Skin epidermis (tissue), 12 donors: ENCODE data around the gene LY6G6D.
A peak's percentile ranks its signal among the peaks of the same experiment; 100 is the strongest.
"Not testable (repeated sequence)": the region's sequence is repeated elsewhere in the genome, so short reads cannot be mapped to it uniquely, and the experiment has no call there.

Experiments
- H3K27ac ChIP-seq, 21 experiments: fragments of 200-600 bp; sonication (generic) in 11 of 21; one replicate each; pipeline ENCODE4 v1.5.0; 2020; ENCODE audit warnings: mild to moderate bottlenecking in 3 of 21, inconsistent platforms in 2 of 21, moderate library complexity in 2 of 21
- H3K4me3 ChIP-seq, 7 experiments: fragments of 200-600 bp; sonication (generic) in 2 of 7; one replicate each; pipeline ENCODE4 v1.5.0; 2020; ENCODE audit warnings: inconsistent platforms in 2 of 7, mild to moderate bottlenecking in 2 of 7, moderate library complexity in 1 of 7

LY6G6D gene

GRCh38 chr6:31691078-31691463 is 24.1 kb upstream of the LY6G6D start:
- Histone ChIP-seq H3K27ac (no peak overlapping the region), H3K4me3 (no peak overlapping the region)

- Histone ChIP-seq H3K4me3 (no peak overlapping the region), H3K27ac (no peak overlapping the region)
Observed at GRCh38 chr6:31691564-31692108, 23.5 kb upstream of the LY6G6D start.

DNA sequence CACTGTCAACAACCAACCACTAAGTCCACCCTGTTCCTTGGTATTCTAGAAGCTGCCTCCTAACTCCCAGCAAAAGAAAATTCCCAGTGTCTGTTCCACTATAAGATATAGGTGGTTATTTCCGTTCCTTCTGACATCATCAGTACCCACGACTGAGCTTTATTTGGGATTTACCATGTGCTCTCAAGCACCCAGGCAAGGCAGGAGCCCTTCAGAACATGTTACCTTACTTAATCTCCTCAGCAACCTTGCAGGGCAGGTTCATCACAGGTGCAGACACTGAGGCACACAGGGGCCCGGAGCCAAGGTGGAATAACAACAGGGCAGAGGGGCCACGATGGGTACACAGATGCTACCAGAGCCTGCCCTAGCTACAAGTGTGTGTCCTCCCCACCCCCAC is 22.8 kb upstream of the LY6G6D start:
- Histone ChIP-seq H3K4me3 (no peak overlapping the region), H3K27ac (no peak overlapping the region)

GRCh38 chr6:31692886-31693285 is 22.3 kb upstream of the LY6G6D start:
- Histone ChIP-seq H3K27ac (no peak overlapping the region), H3K4me3 (no peak overlapping the region)

DNA sequence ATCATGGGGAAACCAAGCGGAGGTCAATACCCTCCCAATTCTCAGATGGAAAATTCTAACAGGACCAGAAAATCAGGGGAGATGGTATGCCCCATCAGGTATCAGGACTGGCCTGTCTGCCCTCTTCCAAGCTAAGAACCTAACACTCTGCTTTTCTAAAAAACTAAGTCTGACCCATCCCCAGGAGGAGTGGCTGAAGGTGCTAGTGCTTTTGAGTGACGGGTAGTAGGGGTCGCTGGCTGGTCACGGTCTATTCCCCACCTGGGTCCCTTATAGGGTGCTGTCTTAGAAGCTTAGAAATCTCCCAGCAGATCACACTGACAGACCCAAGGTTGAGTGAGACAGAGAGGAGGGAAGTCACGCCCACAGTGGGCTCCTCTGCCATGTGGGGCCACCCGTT is 21.6 kb upstream of the LY6G6D start:
- H3K27ac ChIP-seq: no peak overlapping the region
- H3K4me3 ChIP-seq: no peak overlapping the region

GRCh38 chr6:31697555-31697954 is 17.6 kb upstream of the LY6G6D start:
- H3K27ac ChIP-seq: peak overlapping the region in 2 of 21 experiments; percentile 3 to 16
- no peak overlapping the region for H3K4me3 ChIP-seq

DNA sequence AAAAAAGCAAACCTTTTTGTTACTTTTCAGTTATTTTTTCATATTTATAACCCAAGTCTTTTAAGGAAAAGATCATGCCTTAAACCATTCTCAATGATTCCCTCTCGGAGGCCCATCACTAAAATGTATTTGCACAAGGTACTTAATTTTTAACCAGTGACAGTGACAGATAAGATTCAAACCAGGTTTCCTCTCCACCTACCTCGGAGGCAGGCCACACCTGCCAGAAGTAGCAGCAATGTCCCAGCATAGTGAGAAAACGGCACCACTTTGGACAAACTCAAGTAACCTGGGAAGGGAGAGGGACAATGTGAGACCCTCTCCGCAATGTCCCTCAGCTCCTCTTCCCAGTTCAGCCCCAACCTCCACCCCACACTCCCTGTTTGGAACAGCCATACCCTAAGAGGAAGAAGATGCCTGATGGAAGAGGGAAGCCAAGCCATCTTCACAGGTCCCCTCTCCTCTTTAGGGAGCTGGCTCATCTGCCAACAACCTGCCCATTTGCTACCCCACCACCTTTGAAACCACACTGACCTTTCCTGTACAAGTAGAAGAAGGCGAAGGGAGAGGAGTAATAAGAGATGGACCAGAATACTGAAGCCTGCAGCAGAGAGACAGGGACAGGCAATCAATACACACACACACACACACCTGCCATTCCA is 14.3 kb upstream of the LY6G6D start:
- H3K4me3 ChIP-seq: no peak overlapping the region
- H3K27ac ChIP-seq: peak overlapping the region in 4 of 21 experiments; percentile 2 to 98 (median 39)

- Histone ChIP-seq H3K27ac (peak overlapping the region in 20 of 21 experiments; percentile 85 to 99 (median 98)), H3K4me3 (peak overlapping the region; percentile 58 to 83 (median 74))
Observed at GRCh38 chr6:31701666-31702404, 13.3 kb upstream of the LY6G6D start.

DNA sequence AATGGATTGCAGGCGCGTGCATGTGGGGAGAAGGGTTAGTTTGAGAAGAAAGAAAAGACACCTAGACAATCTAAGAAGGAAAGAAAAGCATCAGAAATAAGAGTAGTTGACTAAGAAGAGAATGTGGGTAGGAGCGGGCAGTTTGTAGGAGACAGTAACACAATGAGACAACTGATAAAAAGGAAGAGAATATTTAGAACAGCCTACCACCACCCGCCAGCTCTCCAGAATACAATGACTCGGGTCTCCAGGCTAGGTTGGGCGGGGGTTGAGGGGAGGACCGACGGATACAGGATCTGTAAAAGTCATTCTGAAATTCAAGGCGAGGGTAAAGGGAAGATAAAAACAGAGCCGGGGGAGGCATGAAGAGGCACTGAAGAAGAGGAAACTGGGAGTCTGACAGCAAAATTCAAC is 12.7 kb upstream of the LY6G6D start:
- peak overlapping the region; percentile 58 to 83 (median 74) for H3K4me3 ChIP-seq
- H3K27ac ChIP-seq: peak overlapping the region; percentile 43 to 99 (median 97)

- H3K27ac ChIP-seq: peak within 1 kb of the TSS; percentile 43 to 99 (median 97)
- H3K4me3 ChIP-seq: peak within 1 kb of the TSS; percentile 58 to 83 (median 74)
Observed at GRCh38 chr6:31702819-31703716, 12.1 kb upstream of the LY6G6D start, which contains the start of gene ABHD16A. ABHD16A (minus strand) TSS chr6:31703324; CDS start chr6:31703281, 43 bp downstream.

GRCh38 chr6:31705931-31706330 is 9.2 kb upstream of the LY6G6D start:
- no peak overlapping the region for H3K4me3 ChIP-seq

DNA sequence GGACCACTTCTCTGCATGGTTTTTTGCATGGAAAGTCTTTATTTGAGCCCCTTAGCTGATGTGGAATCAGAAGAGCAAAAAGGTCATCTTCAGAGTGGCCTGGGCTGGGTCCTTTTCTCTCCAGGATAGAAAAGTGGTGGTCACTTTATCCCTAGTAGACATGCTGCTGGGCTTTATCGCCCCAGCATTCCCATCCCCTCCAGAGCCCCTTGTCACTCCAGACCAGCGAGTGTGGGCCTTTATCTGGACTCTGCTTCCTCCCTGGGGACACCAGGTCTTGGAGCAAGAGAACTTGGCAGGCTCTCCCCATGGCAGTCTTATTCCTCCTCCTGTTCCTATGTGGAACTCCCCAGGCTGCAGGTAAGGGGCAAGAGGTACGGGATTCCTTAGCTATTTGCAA is 8.5 kb upstream of the LY6G6D start, which contains the start of gene LY6G6F:
TSS of gene LY6G6F (plus strand) at position 268 of the 400 bp plus-strand sequence. CDS start at position 309, 41 bp downstream.
- Histone ChIP-seq H3K4me3 (no peak within 1 kb of the TSS), H3K27ac (no peak within 1 kb of the TSS)

More at GRCh38 chr6:31705931-31706330, 9.2 kb upstream of the LY6G6D start:
- H3K27ac ChIP-seq: no peak overlapping the region

- Histone ChIP-seq H3K4me3 (no peak overlapping the region), H3K27ac (no peak overlapping the region)
Observed at GRCh38 chr6:31707701-31708100, 7.4 kb upstream of the LY6G6D start.

GRCh38 chr6:31708224-31708623 is 6.9 kb upstream of the LY6G6D start:
- Histone ChIP-seq H3K4me3 (no peak overlapping the region), H3K27ac (no peak overlapping the region)

DNA sequence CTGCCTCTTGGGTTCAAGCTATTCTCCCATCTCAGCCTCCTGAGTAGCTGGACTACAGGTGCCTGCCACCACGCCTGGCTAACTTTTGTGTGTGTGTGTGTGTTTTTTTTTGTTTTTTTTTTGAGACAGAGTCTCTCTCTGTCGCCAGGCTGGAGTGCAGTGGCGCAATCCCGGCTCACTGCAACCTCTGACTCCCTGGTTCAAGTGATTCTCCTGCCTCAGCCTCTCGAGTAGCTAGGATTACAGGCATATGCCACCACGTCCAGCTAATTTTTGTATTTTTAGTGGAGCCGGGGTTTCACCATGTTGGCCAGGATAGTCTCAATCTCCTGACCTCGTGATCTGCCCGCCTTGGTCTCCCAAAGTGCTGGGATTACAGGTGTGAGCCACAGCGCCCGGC is 6.0 kb upstream of the LY6G6D start:
- not testable (repeated sequence) for H3K4me3 ChIP-seq, H3K27ac ChIP-seq

GRCh38 chr6:31710523-31711219 is 4.5 kb upstream of the LY6G6D start:
- Histone ChIP-seq H3K4me3 (no peak overlapping the region), H3K27ac (peak overlapping the region in 5 of 21 experiments; percentile 34 to 73 (median 49))

- no peak overlapping the region for H3K4me3 ChIP-seq
- peak overlapping the region in 8 of 21 experiments; percentile 18 to 73 (median 43) for H3K27ac ChIP-seq
Observed at GRCh38 chr6:31711233-31711632, 3.9 kb upstream of the LY6G6D start.

DNA sequence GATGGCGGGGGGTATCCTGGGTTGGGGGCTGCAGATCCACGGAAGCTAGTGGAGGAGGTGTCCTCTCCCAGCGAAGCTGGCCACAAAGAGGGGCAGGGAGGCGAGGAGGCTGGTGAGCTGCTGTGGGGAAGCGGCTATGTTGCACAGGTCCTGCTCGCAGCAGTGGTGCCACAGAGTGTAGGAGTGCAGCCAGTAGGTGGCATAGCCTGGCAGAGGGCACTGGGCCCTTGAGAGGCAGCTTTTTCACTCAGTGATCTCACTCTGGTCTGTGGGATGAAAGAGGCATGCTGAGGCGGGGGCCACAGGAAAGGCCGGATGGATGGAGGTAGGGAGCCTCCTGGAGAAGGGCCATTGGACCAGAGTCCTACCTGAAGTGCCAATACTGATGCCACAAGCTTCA is 2.9 kb upstream of the LY6G6D start:
- Histone ChIP-seq H3K27ac (peak overlapping the region in 13 of 21 experiments; percentile 1 to 77 (median 48)), H3K4me3 (no peak overlapping the region)

- Histone ChIP-seq H3K27ac (peak overlapping the region in 13 of 21 experiments; percentile 0 to 77 (median 65)), H3K4me3 (no peak overlapping the region)
Observed at GRCh38 chr6:31713465-31713864, 1.7 kb upstream of the LY6G6D start.
